Kidney glomerular epithelial cell (primary cell): Measurements from ENCODE around the gene RFTN1.

Experiments used
- DNase-seq: peaks from one replicate; lab custom pipeline; 2025; lab: John Stamatoyannopoulos, UW

RFTN1 gene

GRCh38 chr3:16486201-16486600, 27.3 kb downstream of the RFTN1 start:
- no peak for DNase-seq

GRCh38 chr3:16485395-16485992, 28.0 kb downstream of the RFTN1 start:
- DNase-seq, result no peak

DNA sequence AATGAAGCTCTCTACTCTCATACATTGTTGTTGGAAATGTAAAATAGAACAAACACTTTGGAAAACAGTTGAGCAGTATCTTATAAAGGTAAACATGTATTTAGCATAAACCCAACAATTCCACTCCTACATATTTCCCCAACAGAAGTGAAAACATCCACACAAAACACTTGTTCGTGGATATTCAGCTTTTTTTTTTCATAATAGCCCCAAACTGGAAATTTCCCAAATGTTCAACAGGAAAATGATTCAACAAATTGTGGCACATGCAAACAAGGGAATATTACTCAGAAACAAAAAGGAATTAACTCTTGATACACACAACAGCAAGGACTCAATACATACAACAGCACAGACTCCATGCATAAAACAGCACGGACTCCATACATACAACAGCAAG, 28.5 kb downstream of the RFTN1 start:
- no peak for DNase-seq

GRCh38 chr3:16484216-16484615, 29.3 kb downstream of the RFTN1 start:
- peak; percentile 92 for DNase-seq

DNA sequence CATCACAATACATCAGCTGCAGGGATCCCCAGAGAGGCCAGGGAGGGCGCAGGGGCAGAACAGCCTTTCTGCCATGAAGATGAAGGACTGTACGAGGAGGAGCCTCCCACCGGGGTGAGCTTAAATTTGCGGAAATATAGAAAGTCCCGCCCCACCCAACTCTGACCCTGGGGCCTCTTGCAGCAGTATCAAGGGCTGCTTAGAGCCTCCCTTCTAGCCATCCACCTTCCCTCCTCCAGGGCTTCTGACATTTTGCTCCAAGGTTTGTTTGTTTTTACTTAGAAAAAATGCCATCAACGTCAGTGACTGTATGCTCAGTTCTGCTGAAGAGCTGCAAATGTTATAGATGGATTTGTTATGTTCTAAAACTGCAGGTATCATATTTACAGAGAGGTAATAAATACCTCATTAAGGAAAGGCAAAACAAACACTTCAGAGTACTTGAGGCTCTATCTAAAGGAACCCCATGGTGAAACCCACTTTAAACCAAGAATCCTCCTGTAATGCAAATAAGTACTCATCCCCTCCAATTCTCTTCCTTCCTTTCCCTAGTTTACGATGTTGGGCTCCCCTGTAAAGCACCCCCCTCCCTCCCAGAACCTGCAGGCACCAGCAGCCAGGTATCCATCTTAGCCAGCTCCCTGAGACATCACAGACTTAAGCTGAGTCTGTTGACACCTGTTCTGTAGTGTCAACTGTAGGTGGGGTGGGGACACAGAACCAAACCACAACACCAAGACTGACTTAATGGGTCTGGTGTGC, 30.5 kb downstream of the RFTN1 start:
- no peak for DNase-seq

DNA sequence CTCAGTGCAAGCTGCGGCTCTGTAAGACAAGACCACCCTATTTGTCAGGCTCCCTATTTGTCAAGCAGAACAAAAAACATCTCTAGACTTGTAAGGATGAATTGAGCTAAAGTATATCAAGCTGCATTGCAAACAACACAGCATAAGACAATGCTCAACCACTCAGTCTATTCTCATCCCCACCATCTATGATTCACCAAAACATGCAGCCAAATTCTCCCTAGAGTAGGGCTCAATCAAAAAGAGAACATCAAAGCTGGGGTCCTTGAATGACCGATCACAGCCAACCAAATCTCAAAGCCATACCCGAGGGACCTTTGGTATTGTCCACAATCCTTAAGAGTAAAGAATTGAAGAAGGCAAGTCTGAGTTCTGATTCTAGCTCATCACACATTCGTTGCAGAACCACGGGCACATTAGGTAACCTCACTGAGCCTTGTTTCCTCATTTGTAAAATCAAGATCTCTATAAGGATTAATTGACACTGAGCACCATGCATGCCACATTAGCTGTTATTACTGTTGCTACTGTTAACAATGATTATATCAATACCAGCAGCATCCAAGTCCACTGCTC, 31.2 kb downstream of the RFTN1 start:
- DNase-seq, result no peak

DNA sequence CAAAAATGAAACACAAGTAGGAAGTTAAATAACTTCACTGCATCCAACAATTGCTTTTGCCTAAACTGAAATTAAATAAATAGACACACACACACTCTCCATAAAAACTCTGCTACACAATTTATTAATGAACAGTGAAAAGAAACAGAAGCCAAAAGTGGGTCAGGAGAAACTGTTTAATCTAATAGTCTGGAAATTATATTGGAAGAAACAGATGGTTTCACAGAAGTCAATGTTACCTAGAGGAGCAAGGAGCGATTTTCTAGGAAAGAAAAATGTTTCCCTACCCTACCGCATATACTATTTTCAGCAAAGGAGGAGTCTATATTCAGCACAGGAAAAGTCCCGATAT, 32.0 kb downstream of the RFTN1 start:
- DNase-seq, result no peak

GRCh38 chr3:16480861-16481545, 32.5 kb downstream of the RFTN1 start:
- peak; percentile 77 for DNase-seq

GRCh38 chr3:16478516-16478915, 35.0 kb downstream of the RFTN1 start:
- DNase-seq, result no peak

DNA sequence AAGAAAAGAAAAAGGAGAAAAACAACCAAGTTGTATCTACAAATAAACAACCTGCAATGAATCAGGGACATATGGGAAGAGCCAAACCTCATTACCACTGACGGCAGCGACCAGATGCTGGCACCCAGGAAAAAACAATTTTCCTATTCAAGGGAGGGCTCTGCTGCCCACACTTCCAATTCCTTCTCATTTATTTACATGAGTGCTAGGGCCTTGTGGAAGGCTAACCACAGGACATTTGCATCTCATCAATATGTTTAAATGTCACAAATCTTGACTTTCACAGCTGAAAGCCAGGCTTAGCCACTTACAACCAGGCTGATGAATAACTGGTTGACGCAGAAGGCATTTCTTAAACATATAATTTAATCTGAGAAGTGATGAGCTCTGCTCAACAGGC, 36.0 kb downstream of the RFTN1 start:
- DNase-seq, result no peak

GRCh38 chr3:16477056-16477455, 36.4 kb downstream of the RFTN1 start:
- DNase-seq, result peak; percentile 26

DNA sequence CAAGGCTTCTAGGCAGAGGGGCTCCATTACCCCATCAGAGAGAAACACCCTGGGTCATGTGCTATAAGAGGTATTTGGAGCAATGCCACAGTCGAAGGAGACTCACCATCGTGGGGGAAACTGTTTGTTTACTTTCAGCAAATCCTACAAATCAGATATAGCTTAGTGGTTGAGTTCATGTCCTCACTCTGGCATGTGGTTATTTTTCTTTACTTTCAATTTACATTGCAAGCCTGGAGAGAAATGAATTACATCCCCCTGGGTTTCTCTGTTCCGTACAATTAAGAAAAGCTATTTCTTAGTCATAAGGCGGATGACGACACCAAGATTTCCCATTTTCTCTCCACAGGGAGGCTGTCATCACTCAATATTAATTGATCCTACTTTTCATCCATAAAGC, 36.9 kb downstream of the RFTN1 start:
- DNase-seq, result peak; percentile 31

- DNase-seq, result no peak
Observed at GRCh38 chr3:16475766-16476165, 37.7 kb downstream of the RFTN1 start.

- no peak for DNase-seq
Observed at GRCh38 chr3:16474920-16475319, 38.6 kb downstream of the RFTN1 start.

GRCh38 chr3:16474216-16474615, 39.3 kb downstream of the RFTN1 start:
- peak; percentile 94 for DNase-seq

DNA sequence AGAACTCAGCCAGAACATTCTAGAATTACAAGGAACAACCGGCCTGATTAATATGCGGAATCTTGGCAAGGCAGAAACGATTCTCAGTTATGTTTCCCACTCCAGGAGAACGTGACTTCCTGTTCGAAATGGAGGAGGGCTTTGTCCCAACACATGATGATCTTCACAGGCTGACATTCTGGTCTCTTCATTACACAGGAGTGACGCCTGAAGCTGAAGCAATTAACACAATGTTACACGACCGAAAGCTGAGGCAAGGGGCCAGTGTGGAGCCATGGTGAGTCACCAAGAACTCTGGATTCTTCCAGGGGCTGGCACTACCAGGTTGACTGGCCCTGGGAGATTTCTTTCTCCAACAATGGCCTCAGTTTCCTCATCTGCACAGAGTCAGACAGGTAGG, 40.9 kb downstream of the RFTN1 start:
- no peak for DNase-seq

- DNase-seq, result no peak
Observed at GRCh38 chr3:16471897-16472296, 41.6 kb downstream of the RFTN1 start.

- no peak for DNase-seq
Observed at GRCh38 chr3:16470590-16470989, 42.9 kb downstream of the RFTN1 start.

DNA sequence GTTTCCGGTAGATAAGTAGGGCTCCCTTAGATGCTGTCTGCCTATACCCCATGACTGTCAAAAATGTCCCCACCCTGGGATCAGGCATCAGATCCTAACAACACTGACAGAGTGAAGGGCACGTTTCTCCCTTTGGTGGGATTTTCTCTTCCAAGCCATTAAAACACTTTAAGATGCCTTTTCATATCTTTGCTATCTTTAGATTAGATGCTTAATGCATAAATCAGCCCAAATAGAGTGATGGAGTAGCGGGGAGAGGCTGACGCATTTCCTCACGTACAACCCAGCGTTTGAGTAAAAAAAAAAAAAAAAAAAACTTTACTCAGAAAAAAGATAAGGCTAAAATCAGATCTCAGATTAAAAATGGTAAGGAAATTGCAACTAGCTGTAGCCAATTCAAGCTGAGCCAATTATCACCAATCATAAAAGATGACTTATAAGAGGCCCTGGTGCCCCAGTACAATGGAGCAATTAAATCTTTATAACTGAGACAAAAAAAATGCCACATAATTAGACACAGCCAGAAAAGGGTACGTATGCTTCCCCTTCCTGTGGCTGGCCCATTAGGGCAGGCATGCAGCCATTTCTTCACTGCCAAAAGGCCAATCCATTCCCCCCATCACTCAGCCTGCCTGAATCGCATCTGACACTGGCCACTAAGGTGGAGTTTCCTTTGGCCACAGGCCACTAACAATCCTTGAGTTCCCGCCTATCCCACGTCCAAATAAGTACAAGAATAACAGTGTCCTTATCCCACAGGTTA, 45.0 kb downstream of the RFTN1 start:
- no peak for DNase-seq

- DNase-seq, result no peak
Observed at GRCh38 chr3:16468002-16468335, 45.5 kb downstream of the RFTN1 start.

GRCh38 chr3:16467393-16467792, 46.1 kb downstream of the RFTN1 start:
- DNase-seq, result no peak

DNA sequence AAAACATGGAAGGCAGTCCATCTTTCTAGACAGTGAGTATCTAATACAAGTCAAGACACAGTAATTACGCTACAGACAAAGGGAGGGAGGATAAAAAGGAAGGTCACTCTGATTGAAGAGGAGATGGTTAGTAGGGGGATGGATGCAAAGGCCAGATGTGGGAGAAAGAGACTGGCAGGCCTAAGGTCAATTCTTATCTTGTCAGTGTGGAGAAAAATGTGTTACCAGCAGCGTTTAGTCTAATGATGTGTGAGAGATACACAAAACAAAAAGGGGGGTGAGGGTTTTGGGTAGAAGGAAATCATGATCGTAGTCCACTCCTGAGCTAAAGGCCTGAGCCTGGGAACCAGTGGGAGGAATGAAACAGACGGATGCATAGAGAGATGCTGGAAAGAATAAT, 46.7 kb downstream of the RFTN1 start:
- no peak for DNase-seq
